Transverse colon (tissue), 4 donors: ENCODE results near the gene C2orf49.

ENCODE experiments used
- CTCF ChIP-seq, 5 experiments: fragments of 200-600 bp in 3 of 5; fragments of 450-650 bp in 2 of 5; sonication (generic) in 3 of 5; IDR thresholded peaks; 1 replicate in 2 of 5; 2 replicates in 3 of 5; pipeline ENCODE4 v1.5.1; 2016 to 2017; ENCODE audit warnings: antibody characterized with exemption in 5 of 5, inconsistent platforms in 3 of 5, mild to moderate bottlenecking in 2 of 5, moderate library complexity in 1 of 5
- EP300 ChIP-seq: sonication (generic); formaldehyde crosslinking; IDR thresholded peaks from one replicate; pipeline ENCODE4 v1.6.1; 2017; ENCODE audit warnings: antibody characterized with exemption, low read depth
- POLR2A ChIP-seq: fragments of 450-650 bp; IDR thresholded peaks from one replicate; pipeline ENCODE4 v1.6.1; 2016; ENCODE audit warnings: antibody characterized with exemption, mild to moderate bottlenecking, moderate library complexity
- POLR2AphosphoS5 ChIP-seq, 3 donors: sonication (generic); formaldehyde crosslinking; IDR thresholded peaks; one replicate each; pipeline ENCODE4 v1.6.1; 2016; ENCODE audit warnings: antibody characterized with exemption in 3 of 3

DNA sequence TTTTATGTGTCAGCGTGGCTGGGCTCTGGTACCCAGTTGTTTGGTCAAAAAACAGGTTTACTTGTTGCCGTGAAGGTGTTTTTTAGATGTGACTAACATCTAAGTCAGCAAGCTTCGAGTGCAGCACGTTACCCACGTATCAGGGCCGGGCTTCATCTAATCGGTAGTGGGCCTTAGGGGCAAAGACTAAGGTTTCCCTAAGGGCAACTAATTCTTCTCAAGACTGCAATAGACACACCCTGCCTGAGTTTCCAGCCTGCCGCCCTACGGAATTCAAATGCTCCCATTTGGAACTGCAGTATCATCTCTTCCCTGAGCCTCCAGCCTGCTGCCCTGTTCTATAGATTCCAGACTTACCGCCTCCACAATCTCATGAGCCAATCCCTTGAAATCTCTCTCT lies 33.8 kb downstream of the C2orf49 start:
- TF ChIP-seq CTCF (IDR thresholded peaks at IDR 0.05) (no peak), POLR2AphosphoS5 (IDR thresholded peaks at IDR 0.05) (no peak), POLR2A (no peak), EP300 (no peak)
